ENCODE data around the gene CABYR. TPM values are rescaled to one million over a fixed set of nuclear protein-coding genes. Genes with fewer than 3 reads are reported as not detected.

The CABYR gene
- total RNA-seq, 1 donor from 2014 or later, result 8.0 TPM

GRCh38 chr18:24180048-24180447, 41.2 kb downstream of the CABYR start:
- DNase-seq (ENCODE audit: low spot score, unreplicated experiment), result no peak
- TF ChIP-seq CTCF (IDR thresholded peaks at IDR 0.05; ENCODE audit: unreplicated experiment), result no peak
- Mint-ChIP-seq H3K9me3 (ENCODE audit: low read depth) (no peaks in the 10 kb centered on the region), H3K27ac (no peak overlapping the region), H3K4me1 (ENCODE audit: low read depth) (peaks cover 2% of the 10 kb centered on the region), H3K36me3 (ENCODE audit: insufficient read depth) (no peaks in the 10 kb centered on the region), H3K27me3 (no peaks in the 10 kb centered on the region), H3K4me3 (ENCODE audit: low read depth) (no peak overlapping the region)

GRCh38 chr18:24181806-24182205, 42.9 kb downstream of the CABYR start:
- no peaks in the 10 kb centered on the region for H3K36me3 Mint-ChIP-seq (ENCODE audit: insufficient read depth)
- no peaks in the 10 kb centered on the region for H3K9me3 Mint-ChIP-seq (ENCODE audit: low read depth)
- peaks cover 2% of the 10 kb centered on the region for H3K4me1 Mint-ChIP-seq (ENCODE audit: low read depth)
- no peak for TF ChIP-seq CTCF (IDR thresholded peaks at IDR 0.05; ENCODE audit: unreplicated experiment)
- no peaks in the 10 kb centered on the region for H3K27me3 Mint-ChIP-seq
- DNase-seq (ENCODE audit: low spot score, unreplicated experiment), result no peak
- no peak overlapping the region for H3K27ac Mint-ChIP-seq
- no peak overlapping the region for H3K4me3 Mint-ChIP-seq (ENCODE audit: low read depth)

GRCh38 chr18:24185805-24186204, 46.9 kb downstream of the CABYR start:
- Mint-ChIP-seq H3K9me3 (ENCODE audit: low read depth) (no peaks in the 10 kb centered on the region), H3K4me1 (ENCODE audit: low read depth) (peaks cover 2% of the 10 kb centered on the region)

GRCh38 chr18:24187049-24187448, 48.2 kb downstream of the CABYR start:
- Mint-ChIP-seq H3K9me3 (ENCODE audit: low read depth) (no peaks in the 10 kb centered on the region), H3K27ac (no peak overlapping the region), H3K27me3 (no peaks in the 10 kb centered on the region), H3K4me3 (ENCODE audit: low read depth) (no peak overlapping the region), H3K36me3 (ENCODE audit: insufficient read depth) (no peaks in the 10 kb centered on the region), H3K4me1 (ENCODE audit: low read depth) (no peaks in the 10 kb centered on the region)
- DNase-seq (ENCODE audit: low spot score, unreplicated experiment), result no peak
- no peak for TF ChIP-seq CTCF (IDR thresholded peaks at IDR 0.05; ENCODE audit: unreplicated experiment)

More at GRCh38 chr18:24185805-24186204, 46.9 kb downstream of the CABYR start:
- no peak for TF ChIP-seq CTCF (IDR thresholded peaks at IDR 0.05; ENCODE audit: unreplicated experiment)
- H3K27ac Mint-ChIP-seq, result no peak overlapping the region
- no peak for DNase-seq (ENCODE audit: low spot score, unreplicated experiment)
- no peaks in the 10 kb centered on the region for H3K27me3 Mint-ChIP-seq
- no peaks in the 10 kb centered on the region for H3K36me3 Mint-ChIP-seq (ENCODE audit: insufficient read depth)
- H3K4me3 Mint-ChIP-seq (ENCODE audit: low read depth), result no peak overlapping the region

GRCh38 chr18:24187689-24188088, 48.8 kb downstream of the CABYR start:
- no peaks in the 10 kb centered on the region for H3K36me3 Mint-ChIP-seq (ENCODE audit: insufficient read depth)
- H3K9me3 Mint-ChIP-seq (ENCODE audit: low read depth), result no peaks in the 10 kb centered on the region
- H3K27me3 Mint-ChIP-seq, result no peaks in the 10 kb centered on the region
- no peak overlapping the region for H3K4me3 Mint-ChIP-seq (ENCODE audit: low read depth)
- H3K27ac Mint-ChIP-seq, result no peak overlapping the region
- no peaks in the 10 kb centered on the region for H3K4me1 Mint-ChIP-seq (ENCODE audit: low read depth)
- no peak for TF ChIP-seq CTCF (IDR thresholded peaks at IDR 0.05; ENCODE audit: unreplicated experiment)
- no peak for DNase-seq (ENCODE audit: low spot score, unreplicated experiment)
